GM12873 (cell line): ENCODE data around the gene KMT2D.

Experiments used
- TF ChIP-seq, protein P1 (sequence below): IDR thresholded peaks from 2 replicates; pipeline ENCODE4 v1.5.1; 2012; ENCODE audit warnings: low read depth, mild to moderate bottlenecking, moderate library complexity, low read length, control low read depth; ENCODE audit not compliant: insufficient read depth; ENCODE audit errors: missing control alignments

Gene KMT2D

DNA sequence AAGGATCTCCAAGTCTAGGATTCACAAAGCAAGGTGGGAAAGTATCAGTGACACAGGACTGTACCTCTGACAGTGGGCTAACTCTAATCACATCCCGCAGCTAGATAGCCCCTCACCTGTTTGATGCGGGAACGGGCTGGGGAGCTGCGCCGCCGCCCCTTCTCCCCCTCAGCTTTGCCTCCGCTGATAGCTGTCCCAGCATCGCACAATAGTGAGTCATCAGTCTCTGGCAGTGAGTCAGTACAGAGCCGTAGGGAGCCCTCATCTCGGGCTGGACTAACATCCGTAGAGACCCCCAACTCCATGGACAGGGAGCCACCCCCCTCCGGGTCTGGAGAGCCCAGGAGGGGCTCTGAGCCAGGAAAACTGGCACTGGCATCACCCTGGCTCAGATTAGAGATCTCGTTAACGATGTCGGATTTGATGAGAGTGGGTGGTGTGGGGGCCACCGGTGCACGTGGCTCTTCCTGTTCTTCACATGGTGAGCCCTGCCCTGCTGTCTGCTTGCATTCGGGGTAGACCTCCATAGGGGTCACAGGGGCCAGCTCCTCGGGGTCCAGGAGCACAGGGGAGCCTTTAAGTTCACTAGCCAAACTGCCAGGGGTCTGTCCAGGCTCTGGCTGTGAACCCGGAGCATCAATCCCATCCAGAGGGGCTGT lies 10.9 kb downstream of the KMT2D start:
- TF ChIP-seq, protein P1, sequence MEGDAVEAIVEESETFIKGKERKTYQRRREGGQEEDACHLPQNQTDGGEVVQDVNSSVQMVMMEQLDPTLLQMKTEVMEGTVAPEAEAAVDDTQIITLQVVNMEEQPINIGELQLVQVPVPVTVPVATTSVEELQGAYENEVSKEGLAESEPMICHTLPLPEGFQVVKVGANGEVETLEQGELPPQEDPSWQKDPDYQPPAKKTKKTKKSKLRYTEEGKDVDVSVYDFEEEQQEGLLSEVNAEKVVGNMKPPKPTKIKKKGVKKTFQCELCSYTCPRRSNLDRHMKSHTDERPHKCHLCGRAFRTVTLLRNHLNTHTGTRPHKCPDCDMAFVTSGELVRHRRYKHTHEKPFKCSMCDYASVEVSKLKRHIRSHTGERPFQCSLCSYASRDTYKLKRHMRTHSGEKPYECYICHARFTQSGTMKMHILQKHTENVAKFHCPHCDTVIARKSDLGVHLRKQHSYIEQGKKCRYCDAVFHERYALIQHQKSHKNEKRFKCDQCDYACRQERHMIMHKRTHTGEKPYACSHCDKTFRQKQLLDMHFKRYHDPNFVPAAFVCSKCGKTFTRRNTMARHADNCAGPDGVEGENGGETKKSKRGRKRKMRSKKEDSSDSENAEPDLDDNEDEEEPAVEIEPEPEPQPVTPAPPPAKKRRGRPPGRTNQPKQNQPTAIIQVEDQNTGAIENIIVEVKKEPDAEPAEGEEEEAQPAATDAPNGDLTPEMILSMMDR: no peak

DNA sequence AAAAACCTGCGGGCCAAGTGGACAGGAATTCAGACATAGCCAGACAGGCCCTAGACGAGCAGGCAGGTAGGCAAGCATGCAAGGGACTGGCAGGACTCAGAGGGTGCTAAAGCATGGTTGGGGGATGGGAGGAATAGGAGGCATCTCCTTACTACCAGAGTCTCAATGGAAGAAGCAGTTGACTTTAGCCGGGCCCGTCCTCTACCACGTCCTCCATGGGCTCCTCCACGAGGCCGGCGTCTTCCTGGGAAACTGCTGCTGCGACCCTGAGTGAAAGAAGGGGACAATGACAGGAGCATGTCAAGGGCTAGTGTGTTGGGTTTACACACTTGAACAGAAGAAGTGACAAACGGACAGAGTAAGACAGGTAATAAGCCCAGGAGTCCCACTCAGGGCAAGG lies 11.6 kb downstream of the KMT2D start:
- TF ChIP-seq, protein P1: no peak

DNA sequence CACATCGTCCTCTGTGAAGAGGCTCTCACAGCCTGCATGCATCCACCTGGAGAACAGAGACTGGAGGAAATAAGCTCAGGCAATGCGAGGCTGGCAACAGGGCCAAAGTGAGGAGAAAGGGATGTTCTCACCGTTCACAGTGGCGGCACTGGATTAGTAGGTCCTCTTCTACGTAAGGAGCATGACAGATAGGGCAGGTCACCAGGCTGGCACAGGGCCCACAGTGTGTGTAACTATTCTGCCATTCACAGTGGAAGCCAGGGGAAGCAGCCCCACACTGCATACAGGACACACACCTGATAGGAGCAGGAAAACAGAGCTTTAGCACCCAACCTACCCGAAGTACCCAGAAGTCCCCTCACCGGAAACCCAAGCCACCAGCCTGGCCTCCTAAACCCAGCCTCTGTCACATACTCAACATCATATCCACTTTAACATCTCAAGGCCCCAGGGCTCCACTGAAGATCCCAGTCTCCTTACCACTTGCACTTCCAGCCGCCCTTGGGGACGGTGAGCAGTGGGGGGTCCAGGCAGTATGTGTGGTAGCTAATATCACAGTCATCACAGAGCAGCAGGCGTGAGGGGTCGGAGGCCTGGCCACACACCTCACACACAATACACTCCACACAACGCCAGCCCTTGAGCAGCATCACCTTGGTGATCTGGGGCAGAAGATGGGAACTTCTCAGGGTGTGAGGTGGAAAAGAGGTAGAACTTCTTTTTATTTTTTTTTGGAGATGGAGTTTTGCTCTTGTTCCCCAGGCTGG lies 14.3 kb downstream of the KMT2D start:
- TF ChIP-seq, protein P1: no peak

DNA sequence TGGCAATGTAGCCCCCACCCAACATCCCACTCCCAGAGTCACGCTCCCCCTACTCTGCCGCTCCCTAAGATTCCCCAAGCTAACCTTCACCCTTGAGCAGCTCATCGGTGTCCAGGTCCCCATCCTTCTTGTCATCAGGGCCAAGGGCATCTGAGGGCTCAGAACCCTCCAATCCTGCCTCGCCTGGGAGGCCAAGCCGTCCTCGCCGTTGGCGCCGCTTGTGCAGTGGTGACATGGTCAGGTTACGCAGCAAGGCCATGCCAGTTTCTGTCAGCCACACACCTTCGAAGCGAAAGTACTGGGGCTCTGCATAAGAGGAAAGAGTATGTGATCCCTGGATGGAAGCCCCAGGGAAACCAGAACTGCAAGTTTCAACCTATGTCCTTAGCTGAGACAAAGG lies 15.9 kb downstream of the KMT2D start:
- TF ChIP-seq, protein P1: no peak

DNA sequence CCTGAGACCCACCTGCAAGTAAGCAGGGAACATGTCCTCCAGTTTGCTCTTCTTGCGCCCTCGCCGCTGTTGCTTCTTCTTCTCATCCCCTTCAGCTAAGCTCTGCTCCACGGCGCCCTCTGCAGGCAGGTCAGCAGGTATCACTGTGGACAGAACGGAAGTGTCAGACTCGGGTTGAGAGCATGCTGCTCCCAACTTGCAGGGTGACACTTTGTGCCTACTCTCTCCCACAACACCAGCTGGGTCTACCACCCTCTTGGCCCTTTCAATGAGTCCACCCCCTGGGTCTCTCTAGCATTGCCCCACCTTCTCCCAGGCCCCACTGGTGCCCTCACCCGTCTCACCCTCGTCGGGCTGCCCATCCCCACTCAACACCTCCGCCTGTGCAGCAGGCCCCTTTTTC lies 16.7 kb downstream of the KMT2D start:
- TF ChIP-seq, protein P1: peak; percentile 87

DNA sequence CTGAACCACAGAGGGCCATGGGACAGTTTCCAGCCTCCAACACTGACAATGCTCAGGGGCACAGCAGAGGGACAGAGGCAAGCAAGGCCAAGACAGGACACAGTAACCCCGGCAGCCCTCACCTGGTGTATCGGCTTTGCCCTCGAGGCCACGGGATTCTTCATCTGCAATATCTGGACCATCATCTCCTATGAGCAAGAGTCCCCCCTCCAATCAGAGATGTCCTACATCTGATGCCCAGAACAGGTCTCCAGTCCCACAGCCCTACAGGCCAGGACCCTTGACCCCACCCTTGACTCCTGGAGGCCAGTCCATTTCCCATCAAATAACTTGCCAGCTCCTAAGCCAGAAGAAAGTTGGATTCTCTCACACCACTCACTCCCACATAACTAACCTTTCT lies 17.4 kb downstream of the KMT2D start:
- TF ChIP-seq, protein P1: no peak

DNA sequence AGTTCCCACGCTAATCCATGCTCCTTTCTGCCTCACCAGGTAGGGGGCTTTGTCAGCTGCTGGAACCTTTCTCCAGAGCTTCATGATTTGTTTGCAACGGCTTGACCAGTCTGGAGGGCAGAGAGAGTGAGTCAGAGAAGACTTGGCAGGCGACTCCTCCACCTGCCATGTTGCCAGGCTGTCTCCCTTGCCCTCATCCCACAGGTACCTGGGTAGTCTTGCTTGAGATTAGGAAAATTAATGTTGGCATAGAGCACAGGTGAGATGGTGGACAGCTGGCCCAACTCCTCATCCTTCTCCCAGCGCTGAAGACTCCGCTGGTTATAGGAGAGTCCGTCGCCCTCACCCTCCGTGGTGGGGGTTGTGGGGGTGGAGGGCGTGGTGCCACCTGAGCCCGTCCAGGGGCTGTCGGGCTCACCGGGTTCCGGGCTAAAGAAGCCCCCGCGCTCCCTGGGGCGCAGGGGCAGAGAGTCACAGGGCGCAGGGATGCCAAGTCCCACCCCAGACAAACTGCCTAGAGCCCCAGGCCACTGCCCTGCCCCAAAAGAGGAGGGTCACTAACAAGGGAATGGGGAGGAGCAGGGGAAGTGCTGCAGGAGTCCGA lies 18.6 kb downstream of the KMT2D start:
- TF ChIP-seq, protein P1: no peak
